HEK293 (cell line): ENCODE measurements around the gene ZSWIM1.
A peak's percentile ranks its signal among the peaks of the same experiment; 100 is the strongest.

ENCODE experiments used
- CTCF ChIA-PET: fragments of 350-600 bp; formaldehyde crosslinking; extraction: SDS; loops from one replicate; lab custom pipeline; 2021; ENCODE audit warnings: antibody characterized with exemption; lab: Yijun Ruan, JAX
- POLR2A ChIA-PET: fragments of 300-600 bp; formaldehyde crosslinking; extraction: SDS; loops from one replicate; lab custom pipeline; 2020; ENCODE audit warnings: antibody characterized with exemption, inconsistent platforms; lab: Yijun Ruan, JAX
- H3K27ac ChIP-seq: fragments of 200-500 bp; sonication (Bioruptor generic); 2 replicates; pipeline ENCODE4 v1.5.1; 2014; ENCODE audit warnings: low read depth, low read length, control low read depth, inconsistent platforms; ENCODE audit errors: extremely low read depth
- H3K36me3 ChIP-seq, 2 experiments: fragments of 200-500 bp in 1 of 2; sonication (Bioruptor generic) in 1 of 2; 1 replicate in 1 of 2; 2 replicates in 1 of 2; pipeline ENCODE4 v1.5.1; 2014 to 2017; ENCODE audit warnings: inconsistent platforms in 2 of 2, low read length in 2 of 2; ENCODE audit not compliant: control insufficient read depth in 2 of 2, insufficient read depth in 1 of 2
- H3K4me1 ChIP-seq: fragments of 200-500 bp; sonication (Bioruptor generic); 2 replicates; pipeline ENCODE4 v1.5.1; 2014; ENCODE audit warnings: mild to moderate bottlenecking, low read length, inconsistent platforms; ENCODE audit not compliant: control insufficient read depth, insufficient read depth
- H3K4me3 ChIP-seq: 2 replicates; pipeline ENCODE4 v1.5.1; 2011; ENCODE audit warnings: low read depth, mild to moderate bottlenecking, control low read depth, low read length, moderate library complexity
- H3K9me3 ChIP-seq: fragments of 200-500 bp; sonication (Bioruptor generic); 2 replicates; pipeline ENCODE4 v1.5.1; 2014; ENCODE audit warnings: low read depth, low read length, inconsistent platforms; ENCODE audit not compliant: control insufficient read depth, insufficient read depth
- BCL11A ChIP-seq: fragments of 450-650 bp; formaldehyde crosslinking; IDR thresholded peaks from 2 replicates; pipeline ENCODE4 v1.5.1; 2016; ENCODE audit warnings: low read depth, missing biosample characterization, missing genetic modification characterization
- EGR2 ChIP-seq: fragments of 450-650 bp; formaldehyde crosslinking; IDR thresholded peaks from 2 replicates; pipeline ENCODE4 v1.5.1; 2016; ENCODE audit warnings: low read depth, missing biosample characterization, missing genetic modification characterization
- RBAK ChIP-seq: fragments of 450-650 bp; formaldehyde crosslinking; IDR thresholded peaks from 2 replicates; pipeline ENCODE4 v1.5.1; 2016; ENCODE audit warnings: missing biosample characterization, missing genetic modification characterization
- ZBTB8A ChIP-seq: fragments of 450-650 bp; formaldehyde crosslinking; IDR thresholded peaks from 2 replicates; pipeline ENCODE4 v1.5.1; 2016; ENCODE audit warnings: missing biosample characterization, missing genetic modification characterization
- ZNF19 ChIP-seq: fragments of 450-650 bp; formaldehyde crosslinking; IDR thresholded peaks from 2 replicates; pipeline ENCODE4; 2016; ENCODE audit warnings: missing biosample characterization, missing genetic modification characterization, low read depth
- ZNF292 ChIP-seq: fragments of 450-650 bp; formaldehyde crosslinking; IDR thresholded peaks from 2 replicates; pipeline ENCODE4 v1.5.1; 2016; ENCODE audit warnings: low read depth, missing biosample characterization, missing genetic modification characterization, borderline replicate concordance
- ZNF354C ChIP-seq: fragments of 450-650 bp; formaldehyde crosslinking; IDR thresholded peaks from 2 replicates; pipeline ENCODE4 v1.5.1; 2016; ENCODE audit warnings: missing biosample characterization, missing genetic modification characterization, low read depth, borderline replicate concordance
- ZNF423 ChIP-seq: fragments of 450-650 bp; formaldehyde crosslinking; IDR thresholded peaks from 2 replicates; pipeline ENCODE4 v1.5.1; 2016; ENCODE audit warnings: missing biosample characterization, missing genetic modification characterization
- ZNF521 ChIP-seq: fragments of 450-650 bp; formaldehyde crosslinking; IDR thresholded peaks from 2 replicates; pipeline ENCODE4 v1.5.1; 2017; ENCODE audit warnings: missing biosample characterization, mild to moderate bottlenecking, missing genetic modification characterization
- ZNF544 ChIP-seq: fragments of 450-650 bp; formaldehyde crosslinking; IDR thresholded peaks from 2 replicates; pipeline ENCODE4 v1.5.0; 2017; ENCODE audit warnings: missing biosample characterization, missing genetic modification characterization
- ZNF624 ChIP-seq: fragments of 450-650 bp; formaldehyde crosslinking; IDR thresholded peaks from 2 replicates; pipeline ENCODE4 v1.5.1; 2017; ENCODE audit warnings: missing biosample characterization, missing genetic modification characterization
- ZNF677 ChIP-seq: fragments of 450-650 bp; IDR thresholded peaks from 2 replicates; pipeline ENCODE4 v1.5.0; 2018; ENCODE audit warnings: missing biosample characterization, mild to moderate bottlenecking, missing genetic modification characterization, moderate library complexity
- ZNF76 ChIP-seq: fragments of 450-650 bp; formaldehyde crosslinking; IDR thresholded peaks from 2 replicates; pipeline ENCODE4; 2016; ENCODE audit warnings: low read depth, missing biosample characterization, missing genetic modification characterization, borderline replicate concordance
- ZNF768 ChIP-seq: fragments of 450-650 bp; formaldehyde crosslinking; IDR thresholded peaks from 2 replicates; pipeline ENCODE4 v1.5.1; 2018; ENCODE audit warnings: missing biosample characterization, mild to moderate bottlenecking, missing genetic modification characterization
- TF ChIP-seq, protein P1 (sequence below): fragments of 450-650 bp; formaldehyde crosslinking; IDR thresholded peaks from 2 replicates; pipeline ENCODE4 v1.5.1; 2016; ENCODE audit warnings: missing biosample characterization, missing genetic modification characterization, borderline replicate concordance
- TF ChIP-seq, protein P2 (sequence below): fragments of 450-650 bp; formaldehyde crosslinking; conservative IDR thresholded peaks from 2 replicates; pipeline ENCODE4 v1.5.1; 2016; ENCODE audit warnings: low read depth, missing biosample characterization, missing genetic modification characterization
- TF ChIP-seq, protein P3 (sequence below): fragments of 450-650 bp; formaldehyde crosslinking; IDR thresholded peaks from 2 replicates; pipeline ENCODE4 v1.5.1; 2016; ENCODE audit warnings: missing biosample characterization, missing genetic modification characterization
- TF ChIP-seq, protein P4 (sequence below): sonication (generic); formaldehyde crosslinking; IDR thresholded peaks from 2 replicates; pipeline ENCODE4 v1.8.1; 2022; ENCODE audit warnings: mild to moderate bottlenecking, moderate library complexity, missing genetic modification reagents
- TF ChIP-seq, protein P5 (sequence below): fragments of 450-650 bp; formaldehyde crosslinking; IDR thresholded peaks from 2 replicates; pipeline ENCODE4 v1.5.1; 2016; ENCODE audit warnings: missing biosample characterization, missing genetic modification characterization

ZSWIM1 gene

DNA sequence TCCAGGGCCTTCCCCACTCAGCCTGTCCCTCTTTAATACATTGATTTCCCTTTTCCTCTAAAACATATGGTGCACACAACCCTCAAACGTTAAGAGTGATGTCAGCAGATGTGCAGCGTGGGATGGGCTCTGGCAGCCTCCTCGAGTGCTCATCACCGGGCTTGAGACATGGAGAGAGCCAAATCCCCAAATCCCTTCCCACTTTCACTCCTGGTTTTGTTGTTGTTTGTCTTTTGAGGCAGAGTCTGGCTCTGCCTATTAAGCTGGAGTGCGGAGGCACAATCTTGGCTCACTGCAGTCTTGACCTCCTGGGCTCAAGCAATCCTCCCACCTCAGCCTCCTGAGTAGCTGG, 36.7 kb downstream of the ZSWIM1 start:
- no peak overlapping the region for H3K4me3 ChIP-seq
- TF ChIP-seq EGR2 (tag by site-specific recombination) (peak; percentile 49; the same call in 1 of the 2 replicates), BCL11A (no peak), RBAK (tag by site-specific recombination) (no peak)
- TF ChIP-seq, protein P1, sequence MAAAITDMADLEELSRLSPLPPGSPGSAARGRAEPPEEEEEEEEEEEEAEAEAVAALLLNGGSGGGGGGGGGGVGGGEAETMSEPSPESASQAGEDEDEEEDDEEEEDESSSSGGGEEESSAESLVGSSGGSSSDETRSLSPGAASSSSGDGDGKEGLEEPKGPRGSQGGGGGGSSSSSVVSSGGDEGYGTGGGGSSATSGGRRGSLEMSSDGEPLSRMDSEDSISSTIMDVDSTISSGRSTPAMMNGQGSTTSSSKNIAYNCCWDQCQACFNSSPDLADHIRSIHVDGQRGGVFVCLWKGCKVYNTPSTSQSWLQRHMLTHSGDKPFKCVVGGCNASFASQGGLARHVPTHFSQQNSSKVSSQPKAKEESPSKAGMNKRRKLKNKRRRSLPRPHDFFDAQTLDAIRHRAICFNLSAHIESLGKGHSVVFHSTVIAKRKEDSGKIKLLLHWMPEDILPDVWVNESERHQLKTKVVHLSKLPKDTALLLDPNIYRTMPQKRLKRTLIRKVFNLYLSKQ (tag by site-specific recombination), result no peak
- ChIA-PET CTCF (interaction anchor here (0.7 kb wide), 1 partner anchor 481 kb away, joined by 4 read pairs; no protein-coding TSS in a partner anchor), POLR2A (interaction anchor here (3.6 kb wide), 1 partner anchor 16 kb away, joined by 13 read pairs; the partner anchor contains the start of gene PCIF1)
- H3K36me3 ChIP-seq, result no peaks in the 10 kb centered on the region
- H3K4me1 ChIP-seq, result no peaks in the 10 kb centered on the region
- H3K9me3 ChIP-seq, result no peaks in the 10 kb centered on the region
- no peak overlapping the region for H3K27ac ChIP-seq

DNA sequence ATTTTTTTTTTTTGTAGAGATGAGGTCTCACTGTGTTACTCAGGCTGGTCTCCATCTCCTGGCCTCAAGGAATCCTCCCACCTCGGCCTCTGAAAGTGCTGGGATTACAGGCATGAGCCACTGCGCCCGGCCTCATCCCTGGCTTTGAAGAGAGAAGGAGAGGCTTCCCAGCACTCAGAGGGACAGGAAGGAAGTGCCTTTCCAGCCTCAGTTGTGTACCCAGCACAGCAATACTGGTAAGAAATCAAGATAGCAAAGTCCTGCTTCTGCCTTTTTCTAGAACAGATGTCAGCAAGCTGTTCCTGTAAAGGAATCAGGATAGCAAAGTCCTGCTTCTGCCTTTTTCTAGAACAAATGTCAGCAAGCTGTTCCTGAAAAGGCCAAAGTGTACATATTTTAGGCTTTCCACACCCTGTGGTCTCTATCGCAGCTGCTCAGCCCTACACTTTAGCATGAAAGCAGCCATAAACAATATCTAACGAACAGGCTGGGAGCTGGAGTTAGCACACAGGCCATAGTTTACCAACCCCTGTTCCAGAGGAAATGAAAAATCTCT, 37.2 kb downstream of the ZSWIM1 start:
- POLR2A ChIA-PET, result interaction anchor here (3.6 kb wide), 1 partner anchor 15 kb away, joined by 13 read pairs; the partner anchor contains the start of gene PCIF1
- H3K36me3 ChIP-seq, result no peaks in the 10 kb centered on the region
- no peaks in the 10 kb centered on the region for H3K4me1 ChIP-seq
- no peaks in the 10 kb centered on the region for H3K9me3 ChIP-seq
- TF ChIP-seq ZNF354C (tag by site-specific recombination), result no peak
- no peak for TF ChIP-seq ZNF19 (tag by site-specific recombination)
- TF ChIP-seq ZNF768 (tag by site-specific recombination), result no peak
- no peak for TF ChIP-seq ZNF76
- 0 out of 2 replicates have a peak, but pooled peaks have one; percentile 1 for TF ChIP-seq EGR2 (tag by site-specific recombination)
- TF ChIP-seq ZNF521 (tag by site-specific recombination), result no peak
- TF ChIP-seq, protein P2, sequence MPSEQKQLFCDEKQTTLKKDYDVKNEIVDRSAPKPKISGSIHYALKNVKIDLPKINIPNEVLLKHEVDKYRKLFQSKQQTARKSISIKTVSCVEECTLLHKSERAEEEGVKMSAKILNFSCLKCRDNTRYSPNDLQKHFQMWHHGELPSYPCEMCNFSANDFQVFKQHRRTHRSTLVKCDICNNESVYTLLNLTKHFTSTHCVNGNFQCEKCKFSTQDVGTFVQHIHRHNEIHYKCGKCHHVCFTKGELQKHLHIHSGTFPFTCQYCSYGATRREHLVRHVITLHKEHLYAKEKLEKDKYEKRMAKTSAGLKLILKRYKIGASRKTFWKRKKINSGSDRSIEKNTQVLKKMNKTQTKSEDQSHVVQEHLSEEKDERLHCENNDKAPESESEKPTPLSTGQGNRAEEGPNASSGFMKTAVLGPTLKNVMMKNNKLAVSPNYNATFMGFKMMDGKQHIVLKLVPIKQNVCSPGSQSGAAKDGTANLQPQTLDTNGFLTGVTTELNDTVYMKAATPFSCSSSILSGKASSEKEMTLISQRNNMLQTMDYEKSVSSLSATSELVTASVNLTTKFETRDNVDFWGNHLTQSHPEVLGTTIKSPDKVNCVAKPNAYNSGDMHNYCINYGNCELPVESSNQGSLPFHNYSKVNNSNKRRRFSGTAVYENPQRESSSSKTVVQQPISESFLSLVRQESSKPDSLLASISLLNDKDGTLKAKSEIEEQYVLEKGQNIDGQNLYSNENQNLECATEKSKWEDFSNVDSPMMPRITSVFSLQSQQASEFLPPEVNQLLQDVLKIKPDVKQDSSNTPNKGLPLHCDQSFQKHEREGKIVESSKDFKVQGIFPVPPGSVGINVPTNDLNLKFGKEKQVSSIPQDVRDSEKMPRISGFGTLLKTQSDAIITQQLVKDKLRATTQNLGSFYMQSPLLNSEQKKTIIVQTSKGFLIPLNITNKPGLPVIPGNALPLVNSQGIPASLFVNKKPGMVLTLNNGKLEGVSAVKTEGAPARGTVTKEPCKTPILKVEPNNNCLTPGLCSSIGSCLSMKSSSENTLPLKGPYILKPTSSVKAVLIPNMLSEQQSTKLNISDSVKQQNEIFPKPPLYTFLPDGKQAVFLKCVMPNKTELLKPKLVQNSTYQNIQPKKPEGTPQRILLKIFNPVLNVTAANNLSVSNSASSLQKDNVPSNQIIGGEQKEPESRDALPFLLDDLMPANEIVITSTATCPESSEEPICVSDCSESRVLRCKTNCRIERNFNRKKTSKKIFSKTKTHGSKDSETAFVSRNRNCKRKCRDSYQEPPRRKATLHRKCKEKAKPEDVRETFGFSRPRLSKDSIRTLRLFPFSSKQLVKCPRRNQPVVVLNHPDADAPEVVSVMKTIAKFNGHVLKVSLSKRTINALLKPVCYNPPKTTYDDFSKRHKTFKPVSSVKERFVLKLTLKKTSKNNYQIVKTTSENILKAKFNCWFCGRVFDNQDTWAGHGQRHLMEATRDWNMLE (tag by site-specific recombination), result no peak
- TF ChIP-seq ZNF677 (tag by site-specific recombination), result no peak
- TF ChIP-seq, all 188 proteins: peak for 1
- no peak overlapping the region for H3K4me3 ChIP-seq
- CTCF ChIA-PET, result interaction anchor here (0.7 kb wide), 1 partner anchor 482 kb away, joined by 4 read pairs; no protein-coding TSS in a partner anchor
- H3K27ac ChIP-seq, result no peak overlapping the region

DNA sequence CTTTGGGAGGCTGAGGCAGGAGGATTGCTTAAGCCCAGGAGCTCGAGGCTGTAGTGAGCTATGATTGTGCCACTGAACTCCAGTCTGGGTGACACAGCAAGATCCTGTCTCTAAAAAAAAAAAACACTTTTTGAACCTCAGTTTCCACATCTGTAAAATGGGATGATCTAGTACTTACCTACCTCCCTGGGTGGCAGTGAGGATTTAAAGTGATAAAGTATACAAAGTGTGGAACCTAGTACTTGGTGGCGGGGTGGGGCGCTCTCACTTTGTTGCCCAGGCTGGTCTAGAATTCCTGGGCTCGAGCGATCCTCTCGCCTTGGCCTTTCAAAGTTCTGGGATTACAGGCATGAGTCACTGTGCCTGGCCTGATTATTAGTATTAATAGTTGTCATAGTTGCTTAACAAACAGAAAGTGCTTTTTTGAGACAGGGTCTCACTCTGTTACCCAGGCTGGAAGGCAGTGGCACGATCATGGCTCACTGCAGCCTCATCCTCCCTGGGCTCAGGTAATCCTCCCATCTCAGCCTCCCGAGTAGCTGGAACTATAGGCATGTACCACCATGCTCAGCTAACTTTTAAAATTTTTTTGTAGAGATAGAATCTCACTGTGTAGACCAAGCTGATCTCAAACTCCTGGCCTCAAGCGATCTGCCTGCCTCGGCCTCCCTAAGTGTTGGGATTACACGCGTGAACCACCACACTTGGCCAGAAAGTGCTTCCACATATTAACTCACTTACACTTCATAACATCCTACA, 37.9 kb downstream of the ZSWIM1 start:
- Histone ChIP-seq H3K36me3 (no peaks in the 10 kb centered on the region), H3K4me1 (no peaks in the 10 kb centered on the region), H3K27ac (no peak overlapping the region), H3K4me3 (no peak overlapping the region), H3K9me3 (no peaks in the 10 kb centered on the region)
- ChIA-PET POLR2A (interaction anchor here (0.9 to 3.6 kb wide), 2 partner anchors 15 to 38 kb away, joined by 3 to 13 read pairs; partner anchors contain the start of gene PCIF1), CTCF (no interaction called here)
- TF ChIP-seq ZBTB8A (tag by site-specific recombination) (no peak), ZNF292 (tag by site-specific recombination) (no peak), ZNF544 (tag by site-specific recombination) (no peak), ZNF423 (tag by site-specific recombination) (no peak), ZNF624 (tag by site-specific recombination) (no peak)
- TF ChIP-seq, protein P3, sequence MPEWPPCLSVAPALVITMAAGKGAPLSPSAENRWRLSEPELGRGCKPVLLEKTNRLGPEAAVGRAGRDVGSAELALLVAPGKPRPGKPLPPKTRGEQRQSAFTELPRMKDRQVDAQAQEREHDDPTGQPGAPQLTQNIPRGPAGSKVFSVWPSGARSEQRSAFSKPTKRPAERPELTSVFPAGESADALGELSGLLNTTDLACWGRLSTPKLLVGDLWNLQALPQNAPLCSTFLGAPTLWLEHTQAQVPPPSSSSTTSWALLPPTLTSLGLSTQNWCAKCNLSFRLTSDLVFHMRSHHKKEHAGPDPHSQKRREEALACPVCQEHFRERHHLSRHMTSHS (tag by site-specific recombination), result no peak
- TF ChIP-seq, protein P4, sequence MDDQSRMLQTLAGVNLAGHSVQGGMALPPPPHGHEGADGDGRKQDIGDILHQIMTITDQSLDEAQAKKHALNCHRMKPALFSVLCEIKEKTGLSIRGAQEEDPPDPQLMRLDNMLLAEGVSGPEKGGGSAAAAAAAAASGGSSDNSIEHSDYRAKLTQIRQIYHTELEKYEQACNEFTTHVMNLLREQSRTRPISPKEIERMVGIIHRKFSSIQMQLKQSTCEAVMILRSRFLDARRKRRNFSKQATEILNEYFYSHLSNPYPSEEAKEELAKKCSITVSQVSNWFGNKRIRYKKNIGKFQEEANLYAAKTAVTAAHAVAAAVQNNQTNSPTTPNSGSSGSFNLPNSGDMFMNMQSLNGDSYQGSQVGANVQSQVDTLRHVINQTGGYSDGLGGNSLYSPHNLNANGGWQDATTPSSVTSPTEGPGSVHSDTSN (CRISPR knock-in tag), result no peak
- TF ChIP-seq, protein P5, sequence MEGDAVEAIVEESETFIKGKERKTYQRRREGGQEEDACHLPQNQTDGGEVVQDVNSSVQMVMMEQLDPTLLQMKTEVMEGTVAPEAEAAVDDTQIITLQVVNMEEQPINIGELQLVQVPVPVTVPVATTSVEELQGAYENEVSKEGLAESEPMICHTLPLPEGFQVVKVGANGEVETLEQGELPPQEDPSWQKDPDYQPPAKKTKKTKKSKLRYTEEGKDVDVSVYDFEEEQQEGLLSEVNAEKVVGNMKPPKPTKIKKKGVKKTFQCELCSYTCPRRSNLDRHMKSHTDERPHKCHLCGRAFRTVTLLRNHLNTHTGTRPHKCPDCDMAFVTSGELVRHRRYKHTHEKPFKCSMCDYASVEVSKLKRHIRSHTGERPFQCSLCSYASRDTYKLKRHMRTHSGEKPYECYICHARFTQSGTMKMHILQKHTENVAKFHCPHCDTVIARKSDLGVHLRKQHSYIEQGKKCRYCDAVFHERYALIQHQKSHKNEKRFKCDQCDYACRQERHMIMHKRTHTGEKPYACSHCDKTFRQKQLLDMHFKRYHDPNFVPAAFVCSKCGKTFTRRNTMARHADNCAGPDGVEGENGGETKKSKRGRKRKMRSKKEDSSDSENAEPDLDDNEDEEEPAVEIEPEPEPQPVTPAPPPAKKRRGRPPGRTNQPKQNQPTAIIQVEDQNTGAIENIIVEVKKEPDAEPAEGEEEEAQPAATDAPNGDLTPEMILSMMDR (tag by site-specific recombination), result no peak
